Vagina (tissue), 2 donors: ENCODE measurements around the gene RNASE13. TPM values are rescaled to one million over a fixed set of nuclear protein-coding genes. Genes with fewer than 3 reads are reported as not detected.

ENCODE experiments used
- DNase-seq, 2 donors: peaks; one replicate each; pipeline ENCODE4 v3.0.0-alpha.2; 2017; ENCODE audit errors: extremely low spot score in 2 of 2
- H3K27ac ChIP-seq: fragments of 200-600 bp; sonication (generic); one replicate; pipeline ENCODE4 v1.5.1; 2019
- H3K27me3 ChIP-seq: fragments of 200-600 bp; sonication (generic); one replicate; pipeline ENCODE4 v1.5.1; 2019
- H3K36me3 ChIP-seq, 2 donors: fragments of 200-600 bp; sonication (generic); one replicate each; pipeline ENCODE4 v1.5.1; 2017 to 2019
- H3K4me1 ChIP-seq: fragments of 200-600 bp; sonication (generic); one replicate; pipeline ENCODE4 v1.5.1; 2019
- H3K4me3 ChIP-seq, 2 donors: fragments of 200-600 bp; sonication (generic); 1 replicate in 1 of 2; 2 replicates in 1 of 2; pipeline ENCODE4 v1.5.1; 2016 to 2019
- H3K9me3 ChIP-seq: fragments of 200-600 bp; sonication (generic); one replicate; pipeline ENCODE4 v1.5.1; 2019
- POLR2A ChIP-seq, 2 donors: fragments of 450-650 bp; IDR thresholded peaks; one replicate each; pipeline ENCODE4 v1.6.1; 2017; ENCODE audit warnings: antibody characterized with exemption in 2 of 2, mild to moderate bottlenecking in 2 of 2, moderate library complexity in 2 of 2
- POLR2AphosphoS5 ChIP-seq, 2 donors: sonication (generic); formaldehyde crosslinking; IDR thresholded peaks; one replicate each; pipeline ENCODE4 v1.9.0; 2017; ENCODE audit warnings: antibody characterized with exemption in 2 of 2, mild to moderate bottlenecking in 2 of 2, low read depth in 1 of 2; ENCODE audit not compliant: insufficient read depth in 1 of 2
- intact Hi-C: fragments of 100-400 bp; cut with DNase I; formaldehyde crosslinking; loops from one replicate; pipeline ENCODE4 v1.15.1; 2023
- total RNA-seq: library from RNA; depleted of rRNA; stranded (reverse); fragments of >200 nt; gene quantifications from one replicate; pipeline ENCODE4 v1.2.3, GENCODE V29; 2016
- TF ChIP-seq, protein P1 (sequence below), 3 experiments: fragments of 450-650 bp in 2 of 3; fragments of 200-600 bp in 1 of 3; sonication (generic) in 1 of 3; IDR thresholded peaks; one replicate each; pipeline ENCODE4 v1.5.1; 2017 to 2019; ENCODE audit warnings: antibody characterized with exemption in 3 of 3, mild to moderate bottlenecking in 2 of 3, moderate library complexity in 2 of 3

The RNASE13 gene
- total RNA-seq, 1 donor from 2014 or later, result not detected

DNA sequence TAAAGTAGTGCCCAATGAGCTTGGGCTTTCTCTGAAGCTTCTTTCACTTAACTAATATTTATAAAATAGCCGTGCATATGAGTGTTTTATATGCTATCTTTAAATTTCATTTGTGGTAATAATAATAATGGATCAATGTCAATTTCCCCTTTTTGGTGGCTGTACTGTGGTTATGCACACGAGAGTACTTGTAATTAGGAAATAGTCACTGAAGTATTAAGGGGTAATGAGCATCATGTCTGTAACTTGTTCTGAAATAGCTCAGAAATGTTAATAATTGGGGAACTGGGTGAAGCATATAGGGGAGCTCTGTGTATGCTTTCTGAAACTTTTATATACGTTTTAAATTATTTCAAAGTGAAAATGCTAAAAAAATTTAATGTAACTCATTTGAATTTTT is 16.0 kb upstream of the RNASE13 start:
- no peaks in the 10 kb centered on the region for H3K4me1 ChIP-seq
- no peak overlapping the region for H3K27ac ChIP-seq
- no peak for DNase-seq
- no peaks in the 10 kb centered on the region for H3K9me3 ChIP-seq
- no peaks in the 10 kb centered on the region for H3K27me3 ChIP-seq
- H3K36me3 ChIP-seq, result no peaks in the 10 kb centered on the region
- TF ChIP-seq, protein P1, sequence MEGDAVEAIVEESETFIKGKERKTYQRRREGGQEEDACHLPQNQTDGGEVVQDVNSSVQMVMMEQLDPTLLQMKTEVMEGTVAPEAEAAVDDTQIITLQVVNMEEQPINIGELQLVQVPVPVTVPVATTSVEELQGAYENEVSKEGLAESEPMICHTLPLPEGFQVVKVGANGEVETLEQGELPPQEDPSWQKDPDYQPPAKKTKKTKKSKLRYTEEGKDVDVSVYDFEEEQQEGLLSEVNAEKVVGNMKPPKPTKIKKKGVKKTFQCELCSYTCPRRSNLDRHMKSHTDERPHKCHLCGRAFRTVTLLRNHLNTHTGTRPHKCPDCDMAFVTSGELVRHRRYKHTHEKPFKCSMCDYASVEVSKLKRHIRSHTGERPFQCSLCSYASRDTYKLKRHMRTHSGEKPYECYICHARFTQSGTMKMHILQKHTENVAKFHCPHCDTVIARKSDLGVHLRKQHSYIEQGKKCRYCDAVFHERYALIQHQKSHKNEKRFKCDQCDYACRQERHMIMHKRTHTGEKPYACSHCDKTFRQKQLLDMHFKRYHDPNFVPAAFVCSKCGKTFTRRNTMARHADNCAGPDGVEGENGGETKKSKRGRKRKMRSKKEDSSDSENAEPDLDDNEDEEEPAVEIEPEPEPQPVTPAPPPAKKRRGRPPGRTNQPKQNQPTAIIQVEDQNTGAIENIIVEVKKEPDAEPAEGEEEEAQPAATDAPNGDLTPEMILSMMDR (IDR thresholded peaks at IDR 0.05), result no peak
- TF ChIP-seq POLR2A (IDR thresholded peaks at IDR 0.05) (no peak), POLR2AphosphoS5 (IDR thresholded peaks at IDR 0.05; ENCODE audit: insufficient read depth in 1 of 2, low read depth in 1 of 2) (no peak)
- intact Hi-C loops, result no loop called here
- no peak overlapping the region for H3K4me3 ChIP-seq

DNA sequence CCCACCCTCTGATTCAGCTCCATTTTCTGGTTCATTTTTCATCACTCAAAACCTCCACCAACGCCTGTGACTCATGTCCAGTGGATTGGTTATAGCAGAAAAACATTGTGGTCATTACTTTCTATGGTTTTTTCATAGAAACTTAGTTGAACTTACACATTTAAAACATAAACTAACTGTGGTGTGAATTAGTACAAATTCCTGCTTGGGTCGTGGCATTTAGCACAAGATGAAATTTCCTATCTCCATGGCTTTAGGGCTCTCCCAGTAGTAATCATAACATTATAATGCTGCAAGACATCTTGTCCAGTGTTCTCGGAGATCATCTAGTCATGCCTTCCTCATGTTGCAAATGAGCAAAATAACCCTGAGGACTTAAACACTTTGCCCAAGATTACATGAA is 14.7 kb upstream of the RNASE13 start:
- H3K4me3 ChIP-seq, result no peak overlapping the region
- DNase-seq, result no peak
- no peaks in the 10 kb centered on the region for H3K36me3 ChIP-seq
- H3K4me1 ChIP-seq, result no peaks in the 10 kb centered on the region
- H3K27me3 ChIP-seq, result no peaks in the 10 kb centered on the region
- no peaks in the 10 kb centered on the region for H3K9me3 ChIP-seq
- no peak overlapping the region for H3K27ac ChIP-seq
- intact Hi-C loops, result no loop called here
- TF ChIP-seq, protein P1 (IDR thresholded peaks at IDR 0.05), result no peak
- TF ChIP-seq POLR2A (IDR thresholded peaks at IDR 0.05) (no peak), POLR2AphosphoS5 (IDR thresholded peaks at IDR 0.05; ENCODE audit: insufficient read depth in 1 of 2, low read depth in 1 of 2) (no peak)

DNA sequence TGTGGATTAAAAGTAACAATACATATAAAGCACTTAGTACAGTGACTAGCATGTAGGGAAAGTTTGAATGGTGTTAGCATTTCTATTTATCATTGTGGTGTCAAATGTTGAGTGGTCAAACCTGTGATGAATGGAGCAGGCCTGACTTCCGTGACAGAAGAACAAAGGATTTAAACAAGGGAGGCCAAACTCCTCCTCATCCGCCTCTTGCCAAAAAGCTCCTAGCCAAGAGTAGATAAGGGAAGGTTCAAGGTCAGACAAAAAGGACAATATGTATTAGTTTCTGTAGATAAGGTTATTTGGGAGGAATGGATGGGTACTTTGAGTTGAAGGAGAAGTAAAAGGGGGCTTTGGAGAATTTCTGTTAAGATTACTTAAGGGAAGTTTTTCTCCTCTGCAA is 14.0 kb upstream of the RNASE13 start:
- no peaks in the 10 kb centered on the region for H3K9me3 ChIP-seq
- no peak for TF ChIP-seq POLR2A (IDR thresholded peaks at IDR 0.05)
- TF ChIP-seq, protein P1 (IDR thresholded peaks at IDR 0.05), result no peak
- no peak for TF ChIP-seq POLR2AphosphoS5 (IDR thresholded peaks at IDR 0.05; ENCODE audit: insufficient read depth in 1 of 2, low read depth in 1 of 2)
- no peak for DNase-seq
- no peak overlapping the region for H3K4me3 ChIP-seq
- H3K27ac ChIP-seq, result no peak overlapping the region
- intact Hi-C loops, result no loop called here
- H3K4me1 ChIP-seq, result peaks cover 2% of the 10 kb centered on the region
- no peaks in the 10 kb centered on the region for H3K27me3 ChIP-seq
- H3K36me3 ChIP-seq, result no peaks in the 10 kb centered on the region

DNA sequence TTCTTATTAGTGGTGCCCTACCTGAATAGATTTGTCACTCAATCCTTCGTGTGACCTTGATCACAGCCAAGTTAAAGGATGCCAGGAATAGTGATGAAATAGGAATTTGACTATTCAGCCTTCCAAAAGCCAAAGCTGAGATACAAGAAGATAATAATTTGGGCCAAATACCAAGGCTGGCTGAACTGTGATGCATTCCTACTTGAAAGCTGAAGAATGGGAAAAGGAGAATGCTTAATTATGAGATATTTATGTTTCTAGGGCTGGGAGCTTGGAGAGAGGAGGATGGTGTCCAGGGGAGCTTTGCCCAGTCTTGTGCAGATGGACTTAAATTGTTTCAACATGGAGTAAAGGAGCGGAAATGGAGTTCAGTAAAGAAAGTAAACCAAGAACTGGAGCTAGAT is 12.8 kb upstream of the RNASE13 start:
- H3K4me3 ChIP-seq, result no peak overlapping the region
- peaks cover 15% of the 10 kb centered on the region for H3K4me1 ChIP-seq
- TF ChIP-seq, protein P1 (IDR thresholded peaks at IDR 0.05), result no peak
- TF ChIP-seq POLR2AphosphoS5 (IDR thresholded peaks at IDR 0.05; ENCODE audit: insufficient read depth in 1 of 2, low read depth in 1 of 2) (no peak), POLR2A (IDR thresholded peaks at IDR 0.05) (no peak)
- no peaks in the 10 kb centered on the region for H3K36me3 ChIP-seq
- H3K27me3 ChIP-seq, result no peaks in the 10 kb centered on the region
- no peaks in the 10 kb centered on the region for H3K9me3 ChIP-seq
- no peak overlapping the region for H3K27ac ChIP-seq
- intact Hi-C loops, result no loop called here
- DNase-seq, result no peak

DNA sequence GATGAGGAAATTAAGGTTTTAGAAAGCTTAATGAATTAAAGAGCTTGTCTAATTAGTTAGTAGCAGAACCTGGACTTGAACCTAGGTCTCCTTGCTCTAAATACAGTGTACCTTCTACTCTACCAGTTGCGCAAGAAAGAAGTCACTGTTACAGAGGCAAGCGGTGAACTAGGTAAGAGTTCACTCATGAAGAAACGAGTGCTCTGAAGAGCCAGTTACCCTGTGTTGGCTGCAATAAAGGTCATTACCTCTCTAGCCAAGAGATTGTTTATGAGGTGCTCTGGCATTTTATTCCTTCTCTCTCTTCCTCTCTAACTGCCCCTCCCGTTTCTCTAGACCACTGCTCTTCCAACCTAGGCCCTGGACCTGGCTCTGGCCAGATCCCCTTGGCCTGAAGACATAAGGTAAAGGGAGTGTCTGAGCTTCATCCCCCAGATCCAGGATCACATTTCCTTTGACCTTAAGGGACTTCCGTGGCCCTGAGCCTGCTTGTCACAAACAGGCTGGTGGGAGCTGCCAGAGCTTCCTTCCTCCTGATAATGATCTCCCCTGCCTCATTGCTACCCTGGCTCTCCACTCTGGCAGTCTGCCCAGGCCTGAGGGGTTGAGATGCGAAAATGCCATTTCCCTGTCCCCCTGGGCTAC is 9.5 kb upstream of the RNASE13 start:
- H3K27ac ChIP-seq, result no peak overlapping the region
- no peak overlapping the region for H3K4me3 ChIP-seq
- no peaks in the 10 kb centered on the region for H3K9me3 ChIP-seq
- DNase-seq, result no peak
- no peak for TF ChIP-seq POLR2A (IDR thresholded peaks at IDR 0.05)
- no peak for TF ChIP-seq POLR2AphosphoS5 (IDR thresholded peaks at IDR 0.05; ENCODE audit: insufficient read depth in 1 of 2, low read depth in 1 of 2)
- TF ChIP-seq, protein P1 (IDR thresholded peaks at IDR 0.05), result no peak
- H3K4me1 ChIP-seq, result peaks cover 31% of the 10 kb centered on the region
- H3K27me3 ChIP-seq, result no peaks in the 10 kb centered on the region
- intact Hi-C loops, result loop anchor here (5.0 kb wide), 1 partner anchor 42 kb away; no protein-coding TSS in a partner anchor
- no peaks in the 10 kb centered on the region for H3K36me3 ChIP-seq
